ENCODE results near the gene PERM1.
"Not testable (repeated sequence)": the region's sequence is repeated elsewhere in the genome, so short reads cannot be mapped to it uniquely, and the experiment has no call there.

DNA sequence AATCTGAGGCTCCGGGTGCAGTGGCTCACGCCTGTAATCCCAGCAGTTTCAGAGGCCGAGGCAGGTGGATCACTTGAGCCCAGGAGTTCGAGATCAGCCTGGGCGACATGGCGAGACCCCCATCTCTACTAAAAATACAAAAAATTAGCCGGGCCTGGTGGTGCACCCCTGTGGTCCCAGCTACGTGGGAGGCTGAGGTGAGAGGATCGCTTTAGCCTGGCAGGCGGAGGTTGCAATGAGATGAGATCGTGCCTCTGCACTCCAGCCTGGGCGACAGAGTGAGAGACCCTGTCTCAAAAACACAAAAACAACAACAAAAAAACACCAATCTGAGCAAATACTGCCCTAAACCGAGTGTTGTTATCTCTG, 30.8 kb upstream of the PERM1 start:
- TF ChIP-seq CTCF (conservative IDR thresholded peaks at IDR 0.05; ENCODE audit: low read length); EZH2phosphoT487 (IDR thresholded peaks at IDR 0.05; ENCODE audit: borderline replicate concordance): not testable (repeated sequence)

All from Loucy (cell line).